NCI-H748 (cell line): ENCODE data around the gene MSL3B.

ENCODE experiments used
- DNase-seq: peaks from one replicate; lab custom pipeline; 2025; ENCODE audit not compliant: unreplicated experiment; lab: John Stamatoyannopoulos, UW

The MSL3B gene

DNA sequence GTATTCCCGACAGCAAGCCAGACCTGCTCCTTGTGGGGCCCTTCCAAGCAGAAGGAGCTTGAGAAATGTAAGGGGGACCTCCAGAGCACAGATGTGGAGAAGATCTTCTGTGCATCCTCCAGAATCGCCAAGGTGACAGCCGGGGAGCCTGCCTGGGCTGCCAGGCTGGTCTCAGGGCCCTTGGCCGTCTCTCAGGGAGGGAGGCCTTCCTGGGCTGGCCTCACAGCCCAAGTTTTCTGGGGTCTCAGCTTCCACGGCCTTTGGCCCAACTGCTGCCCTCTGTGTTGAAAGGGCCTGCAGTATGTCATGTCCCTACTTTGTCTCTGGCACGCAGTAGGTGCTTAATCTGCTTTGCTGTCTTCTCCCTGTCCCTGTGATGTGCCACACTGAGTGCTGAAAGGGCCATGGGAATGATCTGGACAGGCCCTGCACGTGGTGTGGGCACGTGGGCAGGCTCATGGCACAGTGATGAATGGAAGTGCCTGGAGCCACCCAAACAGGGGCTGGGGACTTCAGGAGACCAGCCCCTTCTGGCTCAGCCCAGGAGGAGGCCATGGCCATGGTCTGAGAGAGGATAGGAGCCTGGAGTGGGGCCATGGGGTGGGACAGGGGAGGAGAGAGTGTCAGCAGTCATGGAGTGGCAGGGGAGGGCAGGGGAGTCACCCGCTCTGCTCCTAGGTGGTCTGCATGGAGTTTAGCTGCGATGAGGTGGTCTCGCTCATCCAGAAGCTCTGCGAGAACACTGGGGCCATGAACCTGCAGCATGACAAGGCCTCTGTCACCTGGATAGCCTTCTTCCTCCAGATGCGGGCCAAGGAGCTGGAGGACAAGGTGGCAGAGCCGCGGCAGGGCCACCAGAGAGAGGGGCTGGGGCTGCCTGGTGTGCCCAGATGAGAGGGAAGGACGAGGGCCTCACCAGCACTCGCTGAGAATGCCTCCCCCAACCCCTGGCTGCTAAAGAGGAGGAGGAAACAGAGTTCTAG, 49.3 kb downstream of the MSL3B start:
- DNase-seq, result no peak

DNA sequence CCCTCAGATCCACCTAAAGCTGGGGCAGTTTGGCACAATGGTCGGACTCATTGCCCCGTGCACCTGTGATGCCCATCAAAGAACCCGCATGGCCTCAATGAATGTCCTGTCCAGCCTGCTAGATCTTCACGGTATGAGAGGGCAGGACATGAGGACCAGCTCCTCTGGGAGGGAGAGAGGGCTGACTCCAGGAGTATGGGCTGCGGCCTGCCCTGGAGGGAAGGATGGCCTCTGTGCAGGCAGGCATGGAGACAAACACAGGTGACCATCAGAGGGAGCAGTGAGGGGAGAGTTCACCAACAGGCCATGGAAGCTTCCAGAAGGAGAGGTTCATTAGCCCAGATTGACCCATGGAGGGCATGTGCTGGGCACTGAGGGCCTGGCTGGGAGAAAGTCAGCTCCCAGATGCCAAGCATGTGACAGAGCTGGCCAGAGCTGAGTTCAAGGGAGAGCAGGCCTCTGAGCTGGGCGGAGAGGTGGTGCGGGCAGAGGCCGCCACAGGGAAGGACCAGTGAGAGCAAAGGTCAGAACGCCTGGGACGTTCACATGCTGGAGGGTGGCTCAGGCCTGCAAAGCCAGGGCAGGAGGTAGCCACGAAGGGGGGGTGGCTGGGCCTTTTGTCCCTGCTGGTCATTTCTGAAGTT, 50.1 kb downstream of the MSL3B start:
- DNase-seq, result no peak

DNA sequence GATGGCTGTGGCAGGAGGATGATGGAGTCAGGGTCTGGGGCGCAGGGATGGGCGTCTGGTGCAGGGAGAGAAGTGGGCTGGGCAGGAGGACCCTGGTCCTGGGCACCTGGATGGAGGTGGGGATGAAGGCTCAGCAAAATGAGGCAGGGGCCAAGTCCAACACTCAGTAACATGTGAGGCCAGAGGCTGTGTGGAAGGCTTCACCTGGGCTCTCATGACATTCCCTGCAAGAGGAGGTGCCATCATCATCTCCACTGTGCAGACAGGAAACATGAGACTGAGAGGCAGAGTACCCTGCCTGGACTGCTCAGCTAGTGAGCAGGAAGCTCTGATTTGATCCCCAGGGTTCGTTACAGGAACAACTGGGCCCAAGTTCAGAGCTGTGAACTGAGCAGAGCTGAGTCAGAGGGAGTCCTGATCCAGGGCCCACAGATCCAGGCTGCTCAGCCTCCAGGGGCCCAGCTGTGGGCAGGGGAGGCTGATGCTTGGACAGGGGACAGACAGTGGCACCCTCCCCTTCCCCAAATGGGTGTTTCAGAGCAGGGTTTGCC, 50.8 kb downstream of the MSL3B start:
- no peak for DNase-seq

GRCh38 chr2:233816771-233817170, 51.4 kb downstream of the MSL3B start:
- no peak for DNase-seq

- DNase-seq, result peak; percentile 41
These were observed 51.9 kb downstream of the MSL3B start for GRCh38 chr2:233816334-233816733.

DNA sequence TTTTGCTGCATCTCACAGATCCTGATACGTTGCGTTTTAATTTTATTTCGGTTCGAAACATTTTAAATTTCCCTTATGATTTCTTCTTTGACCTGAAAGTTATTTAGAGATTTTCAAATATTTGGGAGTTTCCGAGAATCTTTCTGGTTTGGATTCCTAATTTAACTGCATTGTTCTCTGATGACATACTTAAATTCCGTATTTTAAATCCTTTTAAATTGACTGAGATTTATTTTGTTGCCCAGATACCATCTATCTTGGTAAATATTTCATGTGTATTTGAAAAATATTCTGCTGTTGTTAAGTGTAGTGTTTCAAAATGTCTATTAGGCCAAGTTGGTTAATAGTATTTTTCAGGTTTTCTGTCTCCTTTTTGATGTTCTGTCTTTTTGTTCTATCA, 52.3 kb downstream of the MSL3B start:
- no peak for DNase-seq
